Fibroblast of pulmonary artery (primary cell): ENCODE measurements around the gene ANKRD52.

Experiments
- DNase-seq: peaks from one replicate; pipeline ENCODE4 v3.0.0-alpha.2; 2010; ENCODE audit warnings: low read depth
- H3K4me3 ChIP-seq: replicated peaks from 2 replicates; pipeline ENCODE4 v1.5.1; 2011; ENCODE audit warnings: low read depth, mild to moderate bottlenecking, control low read depth, low read length, moderate library complexity
- TF ChIP-seq, protein P1 (sequence below): IDR thresholded peaks from 2 replicates; pipeline ENCODE4 v1.5.1; 2011; ENCODE audit warnings: mild to moderate bottlenecking, control low read depth, low read length, inconsistent platforms; ENCODE audit errors: missing control alignments

Gene ANKRD52

DNA sequence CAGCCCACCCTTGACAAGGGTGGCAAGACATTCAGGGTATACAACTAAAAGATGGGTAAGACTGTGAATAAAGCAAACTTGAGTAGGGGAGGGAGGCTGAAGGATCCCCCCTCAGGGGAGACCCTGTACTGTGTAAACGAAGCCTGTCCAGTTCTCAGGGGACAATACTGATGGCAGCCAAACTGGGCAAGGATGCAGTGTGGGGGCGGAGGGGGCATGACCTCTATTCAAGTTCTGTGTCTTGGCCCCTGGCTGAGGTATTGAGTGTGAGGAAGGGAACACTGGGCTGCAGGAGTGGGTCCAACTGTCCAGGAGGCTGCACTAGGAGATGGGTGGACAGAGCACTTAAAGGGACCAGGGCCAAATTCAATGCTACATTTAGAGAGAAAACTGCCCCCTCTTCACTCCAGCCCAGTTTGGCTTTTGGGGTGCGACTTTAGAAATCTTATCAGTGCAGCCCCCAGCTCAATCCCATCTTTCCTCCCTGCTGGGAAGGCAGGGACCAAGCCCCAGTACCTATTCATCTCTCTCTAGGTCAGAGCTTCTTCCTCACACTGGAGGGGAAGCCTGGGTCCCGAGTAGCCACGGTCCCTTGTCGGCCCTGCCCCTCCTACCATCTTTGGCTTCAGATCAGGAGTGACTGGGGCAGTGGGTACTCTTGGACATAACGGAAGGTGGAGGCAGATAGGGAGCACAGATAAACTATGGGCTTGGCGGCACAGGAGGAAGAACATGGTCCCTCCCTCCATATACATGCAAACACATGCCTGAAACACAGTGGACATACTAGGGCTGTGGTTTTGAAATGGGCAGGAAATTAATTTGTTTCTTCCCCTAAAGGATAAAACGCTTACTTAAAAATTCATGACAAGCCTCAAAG is 16.5 kb downstream of the ANKRD52 start:
- H3K4me3 ChIP-seq = no peak overlapping the region
- no peak for DNase-seq
- TF ChIP-seq, protein P1, sequence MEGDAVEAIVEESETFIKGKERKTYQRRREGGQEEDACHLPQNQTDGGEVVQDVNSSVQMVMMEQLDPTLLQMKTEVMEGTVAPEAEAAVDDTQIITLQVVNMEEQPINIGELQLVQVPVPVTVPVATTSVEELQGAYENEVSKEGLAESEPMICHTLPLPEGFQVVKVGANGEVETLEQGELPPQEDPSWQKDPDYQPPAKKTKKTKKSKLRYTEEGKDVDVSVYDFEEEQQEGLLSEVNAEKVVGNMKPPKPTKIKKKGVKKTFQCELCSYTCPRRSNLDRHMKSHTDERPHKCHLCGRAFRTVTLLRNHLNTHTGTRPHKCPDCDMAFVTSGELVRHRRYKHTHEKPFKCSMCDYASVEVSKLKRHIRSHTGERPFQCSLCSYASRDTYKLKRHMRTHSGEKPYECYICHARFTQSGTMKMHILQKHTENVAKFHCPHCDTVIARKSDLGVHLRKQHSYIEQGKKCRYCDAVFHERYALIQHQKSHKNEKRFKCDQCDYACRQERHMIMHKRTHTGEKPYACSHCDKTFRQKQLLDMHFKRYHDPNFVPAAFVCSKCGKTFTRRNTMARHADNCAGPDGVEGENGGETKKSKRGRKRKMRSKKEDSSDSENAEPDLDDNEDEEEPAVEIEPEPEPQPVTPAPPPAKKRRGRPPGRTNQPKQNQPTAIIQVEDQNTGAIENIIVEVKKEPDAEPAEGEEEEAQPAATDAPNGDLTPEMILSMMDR = no peak

DNA sequence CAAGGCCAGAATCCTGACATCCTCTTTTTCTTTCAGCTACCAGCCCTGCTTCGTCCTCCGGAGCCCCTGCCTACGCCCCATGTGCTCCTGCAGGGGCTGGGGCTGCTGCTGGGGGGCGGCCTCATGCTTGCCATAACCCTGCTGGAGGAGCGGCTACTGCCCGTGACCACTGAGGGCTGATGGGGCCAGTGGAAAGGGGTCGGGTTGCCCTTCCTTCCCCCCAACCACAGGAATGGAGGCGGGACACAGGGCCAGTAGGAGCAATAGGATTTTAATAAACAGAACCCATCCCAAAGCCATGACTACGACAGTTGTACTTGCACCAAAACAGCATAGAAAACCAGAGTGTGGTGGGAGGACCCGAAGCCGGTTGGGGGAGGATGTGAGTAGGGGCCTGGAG is 20.6 kb downstream of the ANKRD52 start:
- H3K4me3 ChIP-seq = no peak overlapping the region
- TF ChIP-seq, protein P1 = no peak
- DNase-seq = no peak

DNA sequence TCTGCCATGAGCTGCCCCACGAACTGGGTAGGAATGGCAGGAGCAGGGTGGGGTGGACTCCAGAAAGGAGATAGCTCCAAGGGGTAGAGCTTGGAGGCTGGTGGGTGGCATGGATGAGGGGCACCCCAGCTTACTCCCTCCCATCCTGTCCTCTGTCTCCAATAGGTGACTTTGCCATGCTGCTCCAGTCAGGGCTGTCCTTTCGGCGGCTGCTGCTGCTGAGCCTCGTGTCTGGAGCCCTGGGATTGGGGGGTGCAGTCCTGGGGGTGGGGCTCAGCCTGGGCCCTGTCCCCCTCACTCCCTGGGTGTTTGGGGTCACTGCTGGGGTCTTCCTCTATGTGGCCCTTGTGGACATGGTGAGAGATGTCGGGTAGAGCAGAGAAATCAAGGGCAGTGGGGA is 21.2 kb downstream of the ANKRD52 start:
- TF ChIP-seq, protein P1 = no peak
- DNase-seq = no peak
- no peak overlapping the region for H3K4me3 ChIP-seq

DNA sequence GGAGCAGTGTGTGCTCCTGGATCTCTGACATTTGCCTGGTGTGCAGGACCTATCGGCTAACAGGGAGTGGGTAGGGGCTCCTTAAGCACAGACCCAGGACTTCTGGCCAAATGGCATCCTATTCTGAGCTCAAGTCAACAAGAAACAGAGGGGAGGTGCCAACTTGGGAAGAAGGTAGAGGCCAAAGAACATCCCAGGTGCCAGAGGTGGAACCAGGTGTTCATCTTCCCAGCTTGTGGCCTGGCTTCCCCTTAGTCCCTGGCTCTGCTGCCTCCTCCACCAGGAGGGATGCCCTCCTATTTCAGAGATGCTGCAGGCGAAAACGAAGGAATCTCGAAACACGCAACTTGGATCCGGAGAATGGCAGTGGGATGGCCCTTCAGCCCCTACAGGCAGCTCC is 22.1 kb downstream of the ANKRD52 start:
- DNase-seq = no peak
- TF ChIP-seq, protein P1 = no peak
- H3K4me3 ChIP-seq = no peak overlapping the region

DNA sequence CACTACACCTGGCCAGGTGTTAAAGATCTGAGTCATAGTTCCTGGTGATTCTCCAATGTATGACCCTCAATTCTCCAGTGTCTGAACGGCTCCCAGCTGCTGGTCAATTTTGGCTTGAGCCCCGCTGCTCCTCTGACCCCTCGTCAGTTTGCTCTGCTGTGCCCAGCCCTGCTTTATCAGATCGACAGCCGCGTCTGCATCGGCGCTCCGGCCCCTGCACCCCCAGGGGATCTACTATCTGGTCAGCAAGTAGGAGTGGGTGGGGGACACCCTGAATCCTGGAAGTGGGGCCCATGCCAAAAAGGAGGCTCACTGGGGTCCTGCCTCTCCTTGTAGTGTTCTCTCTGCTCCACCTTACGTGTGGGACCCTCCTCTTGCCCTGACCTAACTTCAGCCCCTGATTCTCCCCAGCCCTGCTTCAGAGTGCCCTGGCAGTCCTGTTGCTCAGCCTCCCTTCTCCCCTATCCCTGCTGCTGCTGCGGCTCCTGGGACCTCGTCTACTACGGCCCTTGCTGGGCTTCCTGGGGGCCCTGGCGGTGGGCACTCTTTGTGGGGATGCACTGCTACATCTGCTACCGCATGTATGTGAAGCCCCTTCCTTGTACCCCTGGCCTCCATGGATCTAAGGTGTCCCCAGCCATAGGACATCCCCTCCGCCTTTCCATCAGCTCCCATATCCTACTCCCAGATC is 23.3 kb downstream of the ANKRD52 start:
- TF ChIP-seq, protein P1 = no peak
- no peak for DNase-seq
- H3K4me3 ChIP-seq = no peak overlapping the region

DNA sequence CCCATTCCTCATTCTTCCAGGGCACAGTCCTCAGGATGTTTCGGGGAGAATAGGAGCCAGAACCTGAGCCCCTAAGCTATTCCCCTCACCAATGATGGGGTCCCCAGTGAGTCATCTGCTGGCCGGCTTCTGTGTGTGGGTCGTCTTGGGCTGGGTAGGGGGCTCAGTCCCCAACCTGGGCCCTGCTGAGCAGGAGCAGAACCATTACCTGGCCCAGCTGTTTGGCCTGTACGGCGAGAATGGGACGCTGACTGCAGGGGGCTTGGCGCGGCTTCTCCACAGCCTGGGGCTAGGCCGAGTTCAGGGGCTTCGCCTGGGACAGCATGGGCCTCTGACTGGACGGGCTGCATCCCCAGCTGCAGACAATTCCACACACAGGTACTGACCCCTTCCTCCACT is 27.0 kb downstream of the ANKRD52 start:
- TF ChIP-seq, protein P1 = no peak
- H3K4me3 ChIP-seq = no peak overlapping the region
- DNase-seq = no peak
